ENCODE results near the gene PPFIA4.

PPFIA4 gene

GRCh38 chr1:203041351-203041932 is 15.2 kb downstream of the PPFIA4 start:
- DNase-seq = no peak

DNA sequence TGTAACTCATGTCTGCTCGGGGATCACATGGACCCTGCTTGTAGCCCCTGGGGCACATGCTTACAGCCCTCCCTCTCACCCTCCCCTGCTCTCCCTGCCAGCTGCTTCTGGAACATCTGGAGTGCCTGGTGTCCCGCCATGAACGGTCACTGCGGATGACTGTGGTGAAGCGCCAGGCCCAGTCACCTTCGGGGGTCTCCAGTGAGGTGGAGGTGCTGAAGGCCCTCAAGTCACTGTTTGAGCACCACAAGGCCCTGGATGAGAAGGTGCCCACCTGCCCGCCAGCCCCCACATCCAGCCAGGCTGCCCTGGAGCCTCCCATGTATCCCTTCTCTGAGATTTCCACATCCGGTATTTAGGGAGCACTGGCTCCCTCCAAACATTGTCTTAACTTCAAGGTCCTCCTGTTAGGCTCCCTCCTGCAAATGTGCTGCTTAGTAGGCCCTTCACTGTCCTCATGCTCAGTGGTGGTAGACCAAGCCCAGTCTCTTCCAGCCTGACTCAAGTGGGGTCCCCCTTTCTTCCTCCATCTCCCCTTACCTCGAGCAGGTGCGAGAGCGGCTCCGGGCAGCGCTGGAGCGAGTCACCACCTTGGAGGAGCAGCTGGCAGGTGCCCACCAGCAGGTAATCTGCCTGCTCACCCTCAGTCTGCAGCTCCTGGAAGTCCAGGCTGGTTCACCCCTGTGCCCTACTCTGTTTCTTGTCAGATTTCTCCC is 17.7 kb downstream of the PPFIA4 start:
- no peak for DNase-seq

DNA sequence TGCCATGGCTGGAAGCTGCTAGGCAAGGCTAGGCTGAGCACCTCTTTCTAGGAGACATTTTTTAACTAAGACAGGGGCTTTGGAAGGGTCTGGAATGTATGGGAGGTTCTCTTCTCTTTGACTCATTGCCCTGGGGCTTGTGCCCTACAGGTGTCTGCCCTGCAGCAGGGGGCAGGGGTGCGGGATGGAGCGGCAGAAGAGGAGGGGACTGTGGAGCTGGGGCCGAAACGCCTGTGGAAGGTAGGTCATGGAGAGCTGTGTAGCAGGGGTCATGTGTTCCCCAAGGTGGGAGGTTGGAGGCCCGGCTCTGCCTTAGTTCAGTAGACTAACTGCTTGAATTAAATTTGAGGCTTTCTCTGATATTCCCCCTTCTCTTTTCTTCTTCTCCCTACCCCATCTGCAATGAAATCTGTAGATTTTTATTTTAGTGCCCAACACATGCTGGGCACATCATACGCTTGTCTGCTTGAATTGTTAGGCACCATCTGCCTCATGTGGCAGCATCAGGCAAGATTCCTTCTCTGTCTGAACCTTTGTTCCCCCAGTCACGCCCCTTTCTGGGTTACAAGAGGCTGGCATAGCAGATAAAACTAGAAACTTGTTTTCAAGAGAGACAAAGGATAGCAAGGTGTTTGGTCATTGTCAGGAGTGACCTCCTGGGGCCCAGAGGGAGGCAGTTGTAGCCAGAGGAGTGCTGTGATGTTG is 18.4 kb downstream of the PPFIA4 start:
- DNase-seq = no peak

DNA sequence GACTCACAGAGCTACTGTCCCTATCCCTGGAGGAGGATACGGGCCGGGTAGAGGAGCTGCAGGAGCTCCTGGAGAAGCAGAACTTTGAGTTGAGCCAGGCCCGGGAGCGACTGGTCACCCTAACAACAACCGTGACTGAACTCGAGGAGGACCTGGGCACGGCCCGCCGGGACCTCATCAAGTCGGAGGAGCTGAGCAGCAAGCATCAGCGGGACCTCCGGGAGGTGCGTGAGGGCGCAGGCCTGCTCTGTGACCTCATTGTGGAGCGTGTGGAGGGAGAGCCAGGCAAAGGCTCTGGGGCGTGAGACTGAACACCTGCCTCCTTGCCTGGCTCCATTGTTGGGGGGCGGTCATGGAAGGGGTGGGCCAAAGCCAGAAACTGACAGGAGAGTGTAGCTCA is 19.0 kb downstream of the PPFIA4 start:
- DNase-seq = no peak

DNA sequence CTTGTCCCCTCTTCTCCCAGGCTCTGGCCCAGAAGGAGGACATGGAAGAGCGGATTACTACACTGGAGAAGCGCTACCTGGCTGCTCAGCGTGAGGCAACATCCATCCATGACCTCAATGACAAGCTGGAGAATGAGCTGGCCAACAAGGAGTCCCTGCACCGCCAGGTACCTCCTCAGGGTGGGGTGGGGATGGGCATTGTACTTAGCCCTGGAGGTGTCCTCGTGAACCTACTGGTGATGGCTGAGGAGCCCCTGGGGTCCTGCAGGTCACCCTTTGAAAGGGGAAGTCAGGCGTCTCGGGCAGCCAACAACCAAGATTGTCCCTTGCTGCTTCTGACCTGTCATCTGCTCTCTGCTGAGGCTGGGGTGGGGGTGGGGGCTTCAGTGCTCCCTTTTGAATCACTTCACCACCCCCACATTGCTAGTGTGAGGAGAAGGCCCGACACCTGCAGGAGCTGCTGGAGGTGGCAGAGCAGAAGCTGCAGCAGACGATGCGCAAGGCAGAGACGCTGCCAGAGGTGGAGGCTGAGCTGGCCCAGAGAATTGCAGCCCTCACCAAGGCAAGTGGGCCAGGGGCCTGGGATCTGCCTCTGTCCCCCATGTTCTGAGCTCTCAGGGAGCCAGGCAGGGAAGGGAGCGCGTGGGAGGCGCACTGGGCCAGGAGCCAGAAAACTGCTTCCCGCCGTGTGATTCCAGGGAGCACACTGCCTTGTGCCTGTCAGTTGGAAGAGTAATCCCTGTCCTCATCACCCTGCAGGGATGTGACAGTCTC is 19.7 kb downstream of the PPFIA4 start:
- DNase-seq = no peak

DNA sequence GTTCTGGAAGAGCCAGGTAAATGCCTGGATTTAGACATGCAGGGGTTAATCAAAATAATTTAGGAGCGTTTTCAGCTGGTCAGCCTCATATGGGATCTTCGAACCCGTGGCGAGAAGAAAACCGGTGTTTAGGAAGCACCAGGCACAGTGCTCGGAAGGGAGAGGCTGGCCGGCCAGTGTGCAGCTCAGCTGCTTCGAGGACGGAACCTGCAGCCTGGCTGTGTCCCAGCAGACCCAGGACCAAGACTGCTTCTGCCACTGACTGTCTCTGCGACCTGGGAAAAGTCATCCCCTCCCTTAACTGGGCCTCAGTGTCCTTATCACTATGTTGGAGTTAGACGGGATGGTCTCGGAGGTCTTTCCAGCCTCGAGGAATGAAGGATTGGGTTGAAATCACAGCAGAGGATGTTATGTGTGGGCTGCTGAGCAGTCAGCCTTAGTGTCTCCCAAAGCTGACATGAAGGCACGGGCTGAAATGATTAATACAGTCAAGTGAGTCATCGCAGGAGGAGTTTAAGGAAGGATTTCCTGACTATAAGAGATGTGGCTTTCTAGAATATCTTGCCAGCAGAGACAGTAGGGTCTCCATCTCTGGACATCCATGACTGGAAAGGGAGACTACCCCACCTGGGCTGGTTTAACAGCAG is 20.8 kb downstream of the PPFIA4 start:
- no peak for DNase-seq

- DNase-seq = no peak
Observed at GRCh38 chr1:203048086-203048485, 21.8 kb downstream of the PPFIA4 start.

DNA sequence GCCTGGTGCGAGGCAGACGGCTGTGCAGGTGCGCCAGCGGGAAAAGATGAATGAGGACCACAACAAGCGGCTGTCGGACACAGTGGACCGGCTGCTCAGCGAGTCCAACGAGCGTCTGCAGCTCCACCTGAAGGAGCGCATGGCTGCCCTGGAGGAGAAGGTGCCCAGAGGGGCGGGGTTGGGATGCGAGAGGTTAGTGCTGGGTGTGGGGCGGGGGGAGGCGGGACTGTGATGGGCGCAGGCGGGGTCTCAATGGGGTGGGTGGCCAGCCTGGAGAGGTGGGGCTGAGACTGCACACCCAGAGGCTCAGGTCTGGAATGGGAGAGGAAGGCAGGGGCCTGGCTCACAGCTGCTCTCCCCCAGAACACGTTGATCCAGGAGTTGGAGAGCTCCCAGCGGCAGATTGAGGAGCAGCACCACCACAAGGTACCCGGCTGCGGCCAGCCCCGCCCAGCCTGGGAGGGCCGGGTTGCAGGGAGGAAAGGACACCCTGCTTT is 22.3 kb downstream of the PPFIA4 start:
- DNase-seq = no peak

GRCh38 chr1:203049077-203049476 is 22.8 kb downstream of the PPFIA4 start:
- no peak for DNase-seq

DNA sequence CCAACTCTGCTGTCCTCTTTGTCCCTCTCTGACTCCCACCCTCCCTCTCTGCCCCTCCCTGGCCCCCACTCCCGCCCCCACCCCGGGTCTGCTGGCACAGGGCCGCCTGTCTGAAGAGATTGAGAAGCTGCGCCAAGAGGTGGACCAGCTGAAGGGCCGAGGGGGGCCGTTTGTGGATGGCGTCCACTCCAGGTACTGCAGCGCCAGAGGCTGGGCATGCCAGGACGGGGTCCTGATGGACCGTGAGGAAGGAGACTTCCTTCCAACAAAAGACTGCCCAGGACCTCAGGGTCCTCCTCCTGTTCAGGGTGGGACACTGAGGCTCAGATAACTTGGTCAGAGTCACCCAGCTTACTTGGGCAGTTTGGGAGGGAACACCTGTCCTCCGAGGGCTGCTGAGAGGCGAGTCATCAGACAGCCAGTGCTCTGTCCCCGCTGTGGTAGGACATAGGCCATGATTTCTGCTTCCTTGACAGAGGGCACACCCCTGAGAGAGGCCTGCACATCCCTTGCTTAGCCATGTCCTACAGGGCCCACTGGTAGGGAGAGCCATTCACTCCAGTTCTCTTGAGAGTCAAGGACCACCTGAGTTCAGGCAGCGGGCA is 23.4 kb downstream of the PPFIA4 start:
- no peak for DNase-seq

DNA sequence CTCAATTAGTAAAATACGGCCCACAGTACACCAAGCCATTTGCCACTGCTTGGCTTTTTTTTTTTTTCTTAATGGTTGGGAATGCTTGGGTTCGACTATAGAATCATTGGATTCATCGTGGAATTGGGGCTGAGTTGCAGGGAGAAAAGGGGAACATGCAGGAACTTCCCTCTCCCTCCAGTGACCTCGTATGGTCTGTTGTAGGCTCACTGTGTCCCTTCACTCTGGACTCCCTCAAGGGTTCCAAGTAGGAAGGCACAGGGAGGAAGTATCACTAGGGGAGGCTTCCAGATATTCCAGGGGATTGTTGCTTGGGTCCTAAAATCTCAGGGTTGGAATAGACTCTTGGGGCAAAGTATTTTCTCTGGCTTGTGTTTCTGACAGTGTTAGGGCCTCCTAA is 24.5 kb downstream of the PPFIA4 start:
- DNase-seq = no peak

DNA sequence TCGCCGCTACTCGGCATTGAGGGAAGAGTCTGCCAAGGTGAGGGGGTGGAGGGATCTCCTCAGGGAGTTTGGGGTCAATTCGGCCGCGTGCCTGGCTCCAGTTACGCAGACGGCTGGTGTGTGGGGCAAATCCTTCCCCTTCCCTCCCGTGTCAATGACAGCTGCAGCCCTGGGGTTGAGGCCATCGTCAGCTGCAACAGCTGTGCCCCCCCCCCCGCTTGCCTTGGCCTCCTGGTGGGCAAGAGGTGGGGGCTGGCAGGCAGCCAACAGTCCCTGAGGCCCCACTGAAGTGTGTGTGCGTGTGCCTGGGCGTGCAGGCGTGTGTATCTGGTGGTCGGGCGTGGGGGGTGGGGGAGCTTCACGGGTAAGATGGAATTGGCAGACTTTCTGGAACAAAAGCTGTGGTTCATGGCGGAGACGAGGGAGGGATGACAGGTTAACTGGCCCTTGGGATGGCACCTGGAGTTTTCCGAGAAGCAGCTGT is 25.6 kb downstream of the PPFIA4 start:
- DNase-seq = no peak

DNA sequence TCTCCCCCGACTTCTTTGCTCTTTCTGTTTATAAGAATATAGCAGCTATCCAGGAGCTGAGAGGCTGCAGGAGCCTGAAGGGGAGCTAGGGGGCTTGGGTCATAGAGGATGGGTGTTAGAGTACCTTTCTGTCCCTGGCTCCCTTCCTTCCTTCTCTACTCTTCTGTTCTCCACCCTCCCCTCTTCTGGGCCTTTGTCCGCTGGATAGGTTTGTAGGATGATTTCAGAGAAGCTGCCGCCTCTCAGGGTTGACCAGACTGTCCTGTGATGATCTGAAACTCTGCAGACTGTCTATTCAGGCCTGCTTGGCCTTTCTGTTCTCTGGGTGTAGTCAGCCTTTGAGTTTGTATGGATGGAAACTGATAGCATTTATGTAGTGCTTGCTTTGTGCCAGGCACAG is 26.3 kb downstream of the PPFIA4 start:
- DNase-seq = no peak

- no peak for DNase-seq
Observed at GRCh38 chr1:203054184-203054583, 27.9 kb downstream of the PPFIA4 start.

DNA sequence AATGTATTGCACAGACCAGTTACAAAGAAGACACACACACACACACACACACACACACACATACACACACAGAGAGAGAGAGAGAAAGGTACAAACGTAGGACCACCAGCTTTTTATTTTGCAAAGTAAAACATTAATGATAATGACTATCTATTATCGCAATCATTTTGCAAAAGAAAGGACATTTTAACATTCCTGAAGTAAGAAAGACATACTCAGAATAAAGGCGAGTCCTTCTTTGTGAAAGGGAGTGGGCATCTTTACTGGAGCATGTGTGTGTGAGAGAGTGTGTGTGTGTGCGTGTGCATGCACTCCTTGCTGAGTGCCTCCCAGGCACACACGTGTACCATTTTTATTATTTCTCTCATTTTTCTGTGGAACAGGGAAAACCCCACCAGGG is 28.4 kb downstream of the PPFIA4 start:
- DNase-seq = no peak

DNA sequence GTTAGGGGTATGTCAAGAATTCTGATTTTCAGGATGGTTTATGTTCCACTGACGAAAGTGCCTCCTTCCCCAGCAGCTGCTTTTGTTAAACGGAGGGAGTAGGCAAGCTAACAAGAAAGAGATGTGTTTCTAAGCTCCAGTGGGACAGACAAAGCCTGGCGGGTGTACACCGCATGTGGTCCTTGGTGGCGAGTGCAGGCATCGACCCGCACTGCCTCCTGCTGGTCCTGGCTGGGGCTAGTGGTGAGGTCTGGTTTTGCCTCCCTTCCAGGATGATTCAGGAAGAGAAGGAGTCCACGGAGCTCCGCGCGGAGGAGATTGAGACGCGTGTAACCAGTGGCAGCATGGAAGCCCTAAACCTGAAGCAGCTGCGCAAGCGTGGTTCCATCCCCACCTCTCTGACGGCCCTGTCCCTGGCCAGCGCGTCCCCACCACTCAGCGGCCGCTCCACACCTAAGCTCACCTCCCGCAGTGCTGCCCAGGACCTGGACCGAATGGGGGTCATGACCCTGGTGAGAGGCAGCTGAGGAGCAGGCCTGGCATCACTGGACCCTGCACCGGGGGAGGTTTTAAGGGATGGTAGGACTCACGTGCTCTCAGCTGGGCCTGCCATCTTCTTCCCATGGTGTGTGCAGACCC is 29.0 kb downstream of the PPFIA4 start:
- no peak for DNase-seq

DNA sequence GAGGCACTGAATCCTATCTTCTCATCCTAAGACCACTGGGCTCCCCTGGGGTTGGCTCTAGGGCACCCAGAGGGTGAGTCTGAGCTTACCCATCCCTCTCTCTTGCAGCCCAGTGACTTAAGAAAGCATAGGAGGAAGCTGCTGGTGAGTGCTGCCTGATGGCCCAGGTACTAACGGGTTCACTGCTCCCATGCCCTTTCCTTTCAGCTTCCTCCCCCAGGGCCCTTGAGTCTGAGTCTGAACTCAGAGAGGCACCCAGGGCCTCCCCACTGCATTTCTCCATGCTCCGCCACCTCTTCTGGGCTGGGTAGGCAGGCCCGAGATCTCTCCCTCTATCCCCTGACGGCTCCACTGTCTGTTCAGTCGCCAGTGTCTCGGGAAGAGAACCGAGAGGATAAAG is 29.7 kb downstream of the PPFIA4 start:
- no peak for DNase-seq

- DNase-seq = no peak
Observed at GRCh38 chr1:203056516-203056915, 30.2 kb downstream of the PPFIA4 start.

GRCh38 chr1:203057911-203058675 is 31.8 kb downstream of the PPFIA4 start:
- DNase-seq = no peak

GRCh38 chr1:203058676-203058935 is 32.3 kb downstream of the PPFIA4 start:
- no peak for DNase-seq

DNA sequence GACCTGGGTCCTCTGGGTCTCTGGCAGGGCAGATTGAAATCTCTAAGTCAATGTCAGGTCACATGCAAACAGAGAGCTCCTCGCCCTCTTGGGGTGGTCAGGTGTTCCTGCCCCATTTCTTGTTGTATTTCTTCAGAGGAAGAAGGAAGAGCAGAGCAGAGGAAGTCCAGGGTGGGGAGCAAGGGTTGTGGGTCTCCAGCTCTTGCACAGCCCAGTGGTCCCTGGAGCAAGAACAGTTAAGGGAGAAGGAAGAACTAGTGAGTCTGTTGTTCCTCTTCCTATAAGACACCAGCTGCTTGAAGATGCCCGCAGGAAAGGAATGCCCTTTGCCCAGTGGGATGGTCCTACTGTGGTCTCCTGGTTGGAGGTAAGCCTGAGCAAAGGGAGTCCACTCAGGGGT is 33.2 kb downstream of the PPFIA4 start:
- DNase-seq = no peak
